IMR-90 (cell line): Measurements from ENCODE around the gene EPHA5. TPM values are rescaled to one million over a fixed set of nuclear protein-coding genes. Genes with fewer than 3 reads are reported as not detected.

Experiments used
- ATAC-seq: fragments of 200-7000 bp; cut with Tn5 transposase; 2 replicates; pipeline ENCODE4 v1.9.1; 2020; ENCODE audit warnings: low read depth, mild to moderate bottlenecking, moderate library complexity
- BruUV-seq: library from RNA; stranded (reverse); fragments of 400-500 nt; replicated peaks from 2 replicates; lab custom pipeline; 2021; lab: Mats Ljungman, UMichigan
- CTCF ChIA-PET: fragments of 300-600 bp; formaldehyde crosslinking; extraction: SDS; loops from one replicate; lab custom pipeline; 2021; ENCODE audit warnings: antibody characterized with exemption; lab: Yijun Ruan, JAX
- POLR2A ChIA-PET: fragments of 300-600 bp; sonication (Branson Sonifier 250); formaldehyde crosslinking; loops from one replicate; lab custom pipeline; 2022; ENCODE audit warnings: antibody characterized with exemption; ENCODE audit not compliant: unreplicated experiment; lab: Charles Lee
- DNase-seq: peaks from one replicate; pipeline ENCODE4 v3.0.0; 2013
- H2AFZ ChIP-seq: replicated peaks from 2 replicates; pipeline ENCODE3; 2013; ENCODE audit warnings: low read length, mild to moderate bottlenecking; ENCODE audit not compliant: poor library complexity
- H2AK5ac ChIP-seq: 2 replicates; pipeline ENCODE4 v1.6.1; 2013; ENCODE audit warnings: low read depth, low read length, inconsistent platforms
- H2AK9ac ChIP-seq: replicated peaks from 2 replicates; pipeline ENCODE3; 2013; ENCODE audit warnings: mild to moderate bottlenecking, low read depth, low read length, moderate library complexity; ENCODE audit not compliant: poor library complexity
- H2BK120ac ChIP-seq: 2 replicates; pipeline ENCODE4 v1.6.1; 2013; ENCODE audit warnings: low read depth, low read length, inconsistent platforms
- H2BK15ac ChIP-seq: 3 replicates; pipeline ENCODE4 v1.6.1; 2013; ENCODE audit warnings: low read depth, low read length, inconsistent platforms
- H2BK20ac ChIP-seq: 2 replicates; pipeline ENCODE4 v1.6.1; 2013; ENCODE audit warnings: low read depth, mild to moderate bottlenecking, inconsistent platforms, low read length, moderate library complexity
- H2BK5ac ChIP-seq: 2 replicates; pipeline ENCODE4 v1.6.1; 2013; ENCODE audit warnings: mild to moderate bottlenecking, low read depth, low read length, inconsistent platforms; ENCODE audit not compliant: poor library complexity, severe bottlenecking
- H3K14ac ChIP-seq: replicated peaks from 2 replicates; pipeline ENCODE4 v1.6.1; 2013; ENCODE audit warnings: low read depth, low read length, inconsistent platforms
- H3K18ac ChIP-seq: 2 replicates; pipeline ENCODE4 v1.6.1; 2013; ENCODE audit warnings: low read depth, low read length, control low read depth
- H3K23ac ChIP-seq: 2 replicates; pipeline ENCODE4 v1.6.1; 2013; ENCODE audit warnings: low read depth, low read length, inconsistent platforms
- H3K27ac ChIP-seq: 2 replicates; pipeline ENCODE4 v1.5.1; 2013; ENCODE audit warnings: mild to moderate bottlenecking, control low read depth, low read length; ENCODE audit not compliant: insufficient read depth
- H3K27me3 ChIP-seq: 2 replicates; pipeline ENCODE4 v1.6.1; 2013; ENCODE audit warnings: low read length; ENCODE audit not compliant: control insufficient read depth, insufficient read depth
- H3K36me3 ChIP-seq: 2 replicates; pipeline ENCODE4 v1.6.1; 2013; ENCODE audit warnings: low read length, mixed read lengths; ENCODE audit not compliant: control insufficient read depth, insufficient read depth
- H3K4ac ChIP-seq: 2 replicates; pipeline ENCODE4 v1.6.1; 2013; ENCODE audit warnings: low read depth, low read length, inconsistent platforms
- H3K4me1 ChIP-seq: 2 replicates; pipeline ENCODE4 v1.6.1; 2013; ENCODE audit warnings: low read length, mixed read lengths; ENCODE audit not compliant: control insufficient read depth, insufficient read depth
- H3K4me2 ChIP-seq: 2 replicates; pipeline ENCODE4 v1.6.1; 2013; ENCODE audit warnings: low read depth, mild to moderate bottlenecking, control low read depth, low read length, moderate library complexity
- H3K4me3 ChIP-seq: 2 replicates; pipeline ENCODE4 v1.5.1; 2013; ENCODE audit warnings: low read depth, mild to moderate bottlenecking, control low read depth, low read length, moderate library complexity; ENCODE audit not compliant: insufficient read depth
- H3K56ac ChIP-seq: 2 replicates; pipeline ENCODE4 v1.6.1; 2013; ENCODE audit warnings: low read length, inconsistent platforms; ENCODE audit not compliant: insufficient read depth; ENCODE audit errors: extremely low read depth
- H3K79me1 ChIP-seq, 2 experiments: 2 replicates each; pipeline ENCODE4 v1.6.1; 2013; ENCODE audit warnings: low read length in 2 of 2, inconsistent platforms in 1 of 2, low read depth in 1 of 2
- H3K9ac ChIP-seq: 2 replicates; pipeline ENCODE4 v1.6.1; 2013; ENCODE audit warnings: low read depth, low read length, control low read depth
- H3K9me1 ChIP-seq: 2 replicates; pipeline ENCODE4 v1.6.1; 2013; ENCODE audit warnings: low read length, inconsistent platforms; ENCODE audit not compliant: insufficient read depth
- H3K9me3 ChIP-seq: 2 replicates; pipeline ENCODE4 v1.6.1; 2013; ENCODE audit warnings: low read length; ENCODE audit not compliant: control insufficient read depth, insufficient read depth
- H4K20me1 ChIP-seq: 2 replicates; pipeline ENCODE4 v1.6.1; 2013; ENCODE audit warnings: low read length, inconsistent platforms; ENCODE audit not compliant: insufficient read depth
- H4K5ac ChIP-seq: 2 replicates; pipeline ENCODE4 v1.6.1; 2013; ENCODE audit warnings: mild to moderate bottlenecking, low read depth, low read length, control low read depth
- H4K8ac ChIP-seq, 2 experiments: 2 replicates each; pipeline ENCODE4 v1.6.1; 2013; ENCODE audit warnings: low read depth in 2 of 2, low read length in 2 of 2, control low read depth in 1 of 2, inconsistent platforms in 1 of 2
- H4K91ac ChIP-seq: 2 replicates; pipeline ENCODE4 v1.6.1; 2013; ENCODE audit warnings: low read depth, low read length, inconsistent platforms; ENCODE audit not compliant: insufficient read depth
- BHLHE40 ChIP-seq: fragments of 150-350 bp; IDR thresholded peaks from 2 replicates; pipeline ENCODE4 v1.6.1; 2016; ENCODE audit warnings: mild to moderate bottlenecking, low read depth, low read length
- CEBPB ChIP-seq: IDR thresholded peaks from 2 replicates; pipeline ENCODE4 v1.6.1; 2012; ENCODE audit warnings: low read depth, low read length, improper control_type of control experiment
- CHD1 ChIP-seq: IDR thresholded peaks from 2 replicates; pipeline ENCODE4 v1.6.1; 2012; ENCODE audit warnings: low read depth, low read length, improper control_type of control experiment
- CTCF ChIP-seq: conservative IDR thresholded peaks from 2 replicates; pipeline ENCODE4 v1.5.1; 2012; ENCODE audit warnings: mild to moderate bottlenecking, low read depth, low read length, improper control_type of control experiment
- MAFK ChIP-seq: IDR thresholded peaks from 2 replicates; pipeline ENCODE4 v1.6.1; 2012; ENCODE audit warnings: low read depth, low read length, improper control_type of control experiment
- MAZ ChIP-seq: IDR thresholded peaks from 2 replicates; pipeline ENCODE4 v1.6.1; 2012; ENCODE audit warnings: low read depth, mild to moderate bottlenecking, low read length, improper control_type of control experiment, moderate library complexity, borderline replicate concordance
- MXI1 ChIP-seq: IDR thresholded peaks from 2 replicates; pipeline ENCODE4 v1.6.1; 2012; ENCODE audit warnings: low read depth, mild to moderate bottlenecking, low read length, moderate library complexity, borderline replicate concordance
- POLR2A ChIP-seq: IDR thresholded peaks from 2 replicates; pipeline ENCODE4 v1.6.1; 2012; ENCODE audit warnings: mild to moderate bottlenecking, low read depth, low read length
- RAD21 ChIP-seq: IDR thresholded peaks from 2 replicates; pipeline ENCODE4 v1.6.1; 2012; ENCODE audit warnings: low read length, improper control_type of control experiment
- RCOR1 ChIP-seq: IDR thresholded peaks from 2 replicates; pipeline ENCODE4 v1.6.1; 2012; ENCODE audit warnings: mild to moderate bottlenecking, low read length, improper control_type of control experiment; ENCODE audit not compliant: insufficient replicate concordance
- RFX5 ChIP-seq: IDR thresholded peaks from 2 replicates; pipeline ENCODE4 v1.8.0; 2012; ENCODE audit warnings: low read depth, mild to moderate bottlenecking, low read length, moderate library complexity
- WGBS, 2 experiments: methylation state at CpG; one replicate each; pipeline versions ENCODE4 v1.1.5 to v1.1.7; 2013; ENCODE audit warnings: missing lambda C conversion rate in 2 of 2; ENCODE audit not compliant: insufficient read length in 1 of 2; ENCODE audit errors: extremely low coverage in 2 of 2; 5-methylcytosine and 5-hydroxymethylcytosine counted together
- dilution Hi-C: fragments of 300-500 bp; cut with HindIII; formaldehyde crosslinking; loops from one replicate; pipeline ENCODE4 v1.14.3; 2018; ENCODE audit warnings: low sequenced_read_pairs; ENCODE audit not compliant: unreplicated experiment
- in situ Hi-C: fragments of 300-500 bp; cut with MboI; formaldehyde crosslinking; loops from 3 replicates; pipeline ENCODE4 v1.14.3; 2019; ENCODE audit warnings: low sequenced_read_pairs, inconsistent platforms, mixed read lengths
- intact Hi-C: fragments of 100-400 bp; cut with micrococcal nuclease; formaldehyde crosslinking; loops from 2 replicates; pipeline ENCODE4 v1.10.0; 2022
- polyA plus RNA-seq, 3 experiments: library from polyadenylated mRNA; depleted of rRNA; stranded (reverse); fragments of >200 nt; gene quantifications; 2 replicates each; pipeline ENCODE4 v1.2.3, GENCODE V29; 2012; ENCODE audit warnings: low replicate concordance in 1 of 3
- total RNA-seq: library from RNA; depleted of rRNA; stranded (reverse); fragments of >200 nt; gene quantifications from 2 replicates; pipeline ENCODE4 v1.2.3, GENCODE V29; 2012

Gene EPHA5
- total and polyA plus RNA-seq, 2 of the 4 experiments (the other 2 are of a cell fraction), result 0.07 to 0.18 TPM

- dilution Hi-C loops, result no loop called here
- BruUV-seq, result no TSS peak
- in situ Hi-C loops, result no loop called here
Observed at GRCh38 chr4:65336465-65336864, 333.8 kb downstream of the EPHA5 start.

More at GRCh38 chr4:65336465-65336864, 333.8 kb downstream of the EPHA5 start:
- H3K27ac ChIP-seq, result no peak overlapping the region
- H3K27me3 ChIP-seq, result no peaks in the 10 kb centered on the region
- H3K9ac ChIP-seq, result no peak overlapping the region
- TF ChIP-seq MXI1, result no peak
- TF ChIP-seq RCOR1, result no peak
- TF ChIP-seq CHD1, result no peak
- no peak for TF ChIP-seq RAD21
- TF ChIP-seq CTCF, result no peak
- no peak for TF ChIP-seq MAZ
- no peak for TF ChIP-seq POLR2A
- TF ChIP-seq MAFK, result no peak
- TF ChIP-seq RFX5, result no peak
- TF ChIP-seq CEBPB, result no peak
- no peak for TF ChIP-seq BHLHE40
- no peaks in the 10 kb centered on the region for H3K4me1 ChIP-seq
- no peak overlapping the region for H2BK5ac ChIP-seq
- H3K79me1 ChIP-seq, result no peaks in the 10 kb centered on the region
- no peak overlapping the region for H2AK9ac ChIP-seq
- no peak overlapping the region for H4K5ac ChIP-seq
- H3K4ac ChIP-seq, result no peak overlapping the region
- no peaks in the 10 kb centered on the region for H4K20me1 ChIP-seq
- ChIA-PET POLR2A (no interaction called here), CTCF (no interaction called here)
- WGBS, 2 experiments, result no CpG with 5 or more reads among the region's 1 CpG
- no peak overlapping the region for H2AFZ ChIP-seq
- H3K14ac ChIP-seq, result no peak overlapping the region
- H2BK15ac ChIP-seq, result no peak overlapping the region
- no peak overlapping the region for H4K91ac ChIP-seq
- no peak overlapping the region for H2BK20ac ChIP-seq
- H3K9me1 ChIP-seq, result no peaks in the 10 kb centered on the region
- no peak overlapping the region for H3K23ac ChIP-seq
- no peak overlapping the region for H3K56ac ChIP-seq
- ATAC-seq, result no peak
- intact Hi-C loops, result no loop called here
- H3K18ac ChIP-seq, result no peak overlapping the region
- H2AK5ac ChIP-seq, result no peak overlapping the region
- no peak overlapping the region for H2BK120ac ChIP-seq
- no peak overlapping the region for H4K8ac ChIP-seq
- no peak overlapping the region for H3K4me2 ChIP-seq
- H3K9me3 ChIP-seq, result no peaks in the 10 kb centered on the region
- no peak for DNase-seq
- H3K4me3 ChIP-seq, result no peak overlapping the region
- no peaks in the 10 kb centered on the region for H3K36me3 ChIP-seq
